ENCODE data around the gene TSC1. TPM values are rescaled to one million over a fixed set of nuclear protein-coding genes. Genes with fewer than 3 reads are reported as not detected.

The TSC1 gene
- total RNA-seq, 1 donor from 2014 or later = 26.3 TPM

DNA sequence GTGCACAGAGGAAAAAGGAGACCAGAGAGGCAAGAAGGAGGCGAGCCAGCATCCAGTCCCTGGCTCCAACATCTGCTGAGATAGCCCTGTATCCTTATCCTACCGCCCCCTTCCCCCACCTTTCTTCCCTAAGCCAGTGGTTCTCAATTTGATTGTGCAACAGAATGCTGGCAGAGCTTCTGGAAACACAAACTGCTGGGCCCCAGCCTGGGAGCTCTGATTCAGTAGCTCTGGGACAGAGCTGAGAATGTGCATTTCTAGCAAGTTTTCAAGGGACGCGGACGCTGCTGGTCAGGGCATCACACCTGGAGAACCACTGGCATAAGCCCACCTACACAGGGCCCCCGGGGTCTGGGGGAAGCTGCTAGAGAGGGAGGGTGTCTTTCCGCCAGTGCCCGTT is 87.4 kb downstream of the TSC1 start:
- no peak overlapping the region for H3K4me3 ChIP-seq (ENCODE audit: low read depth, low read length)
- no peak for DNase-seq (ENCODE audit: low read depth)
- TF ChIP-seq, protein P1, sequence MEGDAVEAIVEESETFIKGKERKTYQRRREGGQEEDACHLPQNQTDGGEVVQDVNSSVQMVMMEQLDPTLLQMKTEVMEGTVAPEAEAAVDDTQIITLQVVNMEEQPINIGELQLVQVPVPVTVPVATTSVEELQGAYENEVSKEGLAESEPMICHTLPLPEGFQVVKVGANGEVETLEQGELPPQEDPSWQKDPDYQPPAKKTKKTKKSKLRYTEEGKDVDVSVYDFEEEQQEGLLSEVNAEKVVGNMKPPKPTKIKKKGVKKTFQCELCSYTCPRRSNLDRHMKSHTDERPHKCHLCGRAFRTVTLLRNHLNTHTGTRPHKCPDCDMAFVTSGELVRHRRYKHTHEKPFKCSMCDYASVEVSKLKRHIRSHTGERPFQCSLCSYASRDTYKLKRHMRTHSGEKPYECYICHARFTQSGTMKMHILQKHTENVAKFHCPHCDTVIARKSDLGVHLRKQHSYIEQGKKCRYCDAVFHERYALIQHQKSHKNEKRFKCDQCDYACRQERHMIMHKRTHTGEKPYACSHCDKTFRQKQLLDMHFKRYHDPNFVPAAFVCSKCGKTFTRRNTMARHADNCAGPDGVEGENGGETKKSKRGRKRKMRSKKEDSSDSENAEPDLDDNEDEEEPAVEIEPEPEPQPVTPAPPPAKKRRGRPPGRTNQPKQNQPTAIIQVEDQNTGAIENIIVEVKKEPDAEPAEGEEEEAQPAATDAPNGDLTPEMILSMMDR (conservative IDR thresholded peaks at IDR 0.05; ENCODE audit: low read depth, low read length) = no peak

DNA sequence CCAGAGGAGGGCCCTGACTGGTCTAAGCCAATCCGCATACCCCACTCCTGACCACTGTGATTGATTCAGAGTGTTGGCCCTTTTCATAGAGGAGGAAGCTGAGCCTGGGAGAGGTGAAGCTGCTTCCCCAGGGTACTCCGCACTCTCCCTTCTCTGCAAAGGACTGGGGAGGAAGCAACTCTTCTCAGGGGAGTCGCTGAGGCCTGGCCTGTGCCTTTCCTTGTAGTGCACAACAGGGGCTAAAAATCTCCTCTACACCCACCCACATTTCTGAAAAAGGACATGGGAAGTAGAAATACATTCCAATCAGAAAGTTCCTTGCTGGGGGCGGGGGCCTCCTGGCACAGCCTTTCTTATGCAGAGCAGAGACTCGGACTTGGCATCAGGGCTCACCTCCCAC is 88.5 kb downstream of the TSC1 start:
- TF ChIP-seq, protein P1 (conservative IDR thresholded peaks at IDR 0.05; ENCODE audit: low read depth, low read length) = no peak
- no peak for DNase-seq (ENCODE audit: low read depth)
- no peak overlapping the region for H3K4me3 ChIP-seq (ENCODE audit: low read depth, low read length)

DNA sequence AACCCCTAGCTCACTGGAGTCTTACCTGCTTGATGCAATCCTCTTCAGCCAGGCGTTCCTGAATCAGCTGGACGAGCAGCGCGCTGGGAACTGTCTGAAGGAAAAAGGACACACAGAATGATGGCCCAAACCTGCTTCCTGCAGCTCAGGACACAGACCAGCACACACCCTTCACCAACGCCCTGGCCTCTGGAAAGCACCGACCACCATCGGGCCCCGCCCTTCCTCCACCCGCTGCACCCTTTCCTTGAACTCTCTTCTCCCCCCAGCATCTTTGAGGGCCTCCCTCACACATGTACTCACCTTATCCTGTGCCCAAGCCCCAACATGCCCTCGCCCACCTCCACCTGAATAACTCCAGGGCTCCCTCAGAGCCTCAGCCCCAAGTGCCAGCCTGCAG is 89.6 kb downstream of the TSC1 start:
- no peak overlapping the region for H3K4me3 ChIP-seq (ENCODE audit: low read depth, low read length)
- no peak for DNase-seq (ENCODE audit: low read depth)
- TF ChIP-seq, protein P1 (conservative IDR thresholded peaks at IDR 0.05; ENCODE audit: low read depth, low read length) = no peak

DNA sequence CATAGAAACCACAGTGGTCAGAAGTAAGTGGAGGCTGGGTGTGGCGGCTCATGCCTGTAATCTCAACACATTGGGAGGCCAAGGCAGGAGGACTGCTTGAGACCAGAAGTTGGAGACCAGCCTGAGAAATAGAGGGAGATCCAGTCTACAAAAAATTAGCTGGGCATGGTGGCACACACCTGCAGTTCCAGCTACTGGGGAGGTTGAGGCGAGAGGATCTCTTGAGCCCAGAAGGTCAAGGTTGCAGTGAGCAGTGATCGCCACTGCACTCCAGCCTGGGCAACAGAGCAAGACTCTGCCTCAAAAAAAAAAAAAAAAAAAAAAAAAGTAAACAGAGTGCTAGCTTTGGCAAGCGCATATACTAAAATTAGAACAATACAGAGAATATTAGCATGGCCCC is 90.9 kb downstream of the TSC1 start:
- no peak for DNase-seq (ENCODE audit: low read depth)
- TF ChIP-seq, protein P1 (conservative IDR thresholded peaks at IDR 0.05; ENCODE audit: low read depth, low read length) = no peak
- H3K4me3 ChIP-seq (ENCODE audit: low read depth, low read length) = no peak overlapping the region

DNA sequence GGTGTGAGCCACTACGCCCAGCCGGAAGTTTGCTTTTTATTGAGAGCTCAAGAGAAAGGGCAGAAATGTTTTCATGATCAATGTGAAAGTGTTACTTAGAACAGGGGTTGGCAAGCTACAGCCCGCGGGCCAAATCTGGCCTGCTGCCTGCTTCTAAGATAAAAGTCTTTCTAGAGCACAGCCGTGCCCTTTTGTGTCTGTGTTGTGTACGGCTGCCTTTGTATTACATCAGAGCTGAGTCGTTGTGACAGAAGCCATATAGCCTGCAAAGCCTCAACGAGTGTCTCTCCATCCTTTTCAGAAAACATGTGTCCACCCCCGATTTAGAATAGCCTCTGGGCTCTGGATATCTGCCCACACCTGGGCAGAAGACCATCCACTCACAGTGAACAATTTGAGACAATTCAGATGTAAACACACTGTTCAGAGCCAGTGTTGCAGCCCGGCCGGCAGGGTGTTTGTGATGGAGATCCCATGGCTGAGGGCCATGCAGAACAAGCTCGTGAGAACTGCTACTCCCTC is 95.2 kb downstream of the TSC1 start:
- TF ChIP-seq, protein P1 (conservative IDR thresholded peaks at IDR 0.05; ENCODE audit: low read depth, low read length) = no peak
- no peak overlapping the region for H3K4me3 ChIP-seq (ENCODE audit: low read depth, low read length)
- no peak for DNase-seq (ENCODE audit: low read depth)

DNA sequence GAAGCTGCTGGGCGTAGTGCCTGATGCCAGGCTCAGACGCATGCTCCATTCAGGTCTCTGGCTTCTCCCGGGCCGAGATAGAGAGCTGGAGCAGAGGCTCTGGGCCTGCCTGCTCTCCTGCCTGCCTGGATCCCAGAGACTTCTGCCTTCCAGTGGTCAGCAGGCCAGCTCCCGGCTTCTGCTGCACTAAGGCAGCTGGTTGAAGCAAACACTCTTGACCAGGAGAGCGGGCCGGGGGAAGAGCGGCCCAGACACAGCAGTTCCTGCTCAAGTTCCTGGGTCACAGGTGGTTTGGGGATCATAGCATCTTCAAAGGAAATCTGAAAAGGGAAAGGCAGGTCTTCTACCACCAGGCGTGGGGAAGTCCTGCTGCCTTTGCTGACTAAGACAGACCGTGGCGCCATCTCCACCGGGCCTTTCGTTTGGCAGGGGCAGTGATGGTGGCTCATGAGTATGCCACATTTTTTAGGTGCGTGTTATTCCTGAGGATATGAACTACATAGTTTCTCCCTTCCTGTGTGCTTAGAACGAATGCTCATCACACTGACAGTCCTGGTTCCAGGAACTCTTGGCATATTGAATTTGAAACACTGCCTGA is 97.4 kb downstream of the TSC1 start:
- H3K4me3 ChIP-seq (ENCODE audit: low read depth, low read length) = no peak overlapping the region
- TF ChIP-seq, protein P1 (conservative IDR thresholded peaks at IDR 0.05; ENCODE audit: low read depth, low read length) = no peak
- DNase-seq (ENCODE audit: low read depth) = no peak

Measured in epithelial cell of proximal tubule (primary cell).